Measurements from ENCODE around the gene EFNA4.

EFNA4 gene

GRCh38 chr1:155052439-155053395, 10.8 kb upstream of the EFNA4 start:
- no peak for DNase-seq

GRCh38 chr1:155053531-155054105, 9.9 kb upstream of the EFNA4 start:
- no peak for DNase-seq

- no peak for DNase-seq
These were observed 6.4 kb upstream of the EFNA4 start for GRCh38 chr1:155057104-155057503.

- DNase-seq, result no peak
These were observed 5.7 kb upstream of the EFNA4 start for GRCh38 chr1:155057788-155058211.

- DNase-seq, result no peak
These were observed 2.8 kb upstream of the EFNA4 start for GRCh38 chr1:155060736-155061135.

GRCh38 chr1:155061381-155062150, 2.0 kb upstream of the EFNA4 start:
- DNase-seq, result peak; percentile 82 to 84

GRCh38 chr1:155062151-155062686, 1.3 kb upstream of the EFNA4 start:
- DNase-seq, result no peak

- DNase-seq, result peak; percentile 52 to 53
These were observed 683 bp upstream of the EFNA4 start for GRCh38 chr1:155062702-155063411.

- no peak for DNase-seq
These were observed 731 bp downstream of the EFNA4 start for GRCh38 chr1:155064111-155064831.

GRCh38 chr1:155064832-155065429, 1.4 kb downstream of the EFNA4 start:
- no peak for DNase-seq

- no peak for DNase-seq
These were observed 3.2 kb downstream of the EFNA4 start for GRCh38 chr1:155066777-155067176.

- no peak for DNase-seq
These were observed 5.1 kb downstream of the EFNA4 start for GRCh38 chr1:155068599-155068998.

- no peak for DNase-seq
These were observed 6.1 kb downstream of the EFNA4 start for GRCh38 chr1:155069551-155070157.

GRCh38 chr1:155070158-155070621, 6.7 kb downstream of the EFNA4 start:
- no peak for DNase-seq

- peak; percentile 63 to 79 for DNase-seq
These were observed 7.4 kb downstream of the EFNA4 start for GRCh38 chr1:155070721-155071569.

- peak; percentile 8 to 40 for DNase-seq
These were observed 8.2 kb downstream of the EFNA4 start for GRCh38 chr1:155071701-155072100.

- peak; percentile 23 for DNase-seq
These were observed 9.2 kb downstream of the EFNA4 start for GRCh38 chr1:155072531-155073289.

- DNase-seq, result no peak
These were observed 10.1 kb downstream of the EFNA4 start for GRCh38 chr1:155073377-155074242.
